HepG2 (cell line): Measurements from ENCODE around the gene GPS1. TPM values are rescaled to one million over a fixed set of nuclear protein-coding genes. Genes with fewer than 3 reads are reported as not detected.
A peak's percentile ranks its signal among the peaks of the same experiment; 100 is the strongest.

Experiments used
- ARNT2 ChIP-seq: sonication (generic); formaldehyde crosslinking; IDR thresholded peaks from 2 replicates; pipeline ENCODE4 v1.8.0; 2022; ENCODE audit warnings: mild to moderate bottlenecking, low read depth, missing genetic modification reagents, moderate library complexity
- DMAP1 ChIP-seq: IDR thresholded peaks from 2 replicates; pipeline ENCODE4 v1.6.1; 2016
- RBFOX2 ChIP-seq: fragments of 200-400 bp; formaldehyde crosslinking; IDR thresholded peaks from 2 replicates; pipeline ENCODE4 v1.6.1; 2017; ENCODE audit warnings: low read depth, mild to moderate bottlenecking, low read length
- RFXANK ChIP-seq: IDR thresholded peaks from 2 replicates; pipeline ENCODE4 v1.6.1; 2016
- SAP130 ChIP-seq: IDR thresholded peaks from 2 replicates; pipeline ENCODE4 v1.6.1; 2016; ENCODE audit warnings: low read depth
- SOX5 ChIP-seq: IDR thresholded peaks from 2 replicates; pipeline ENCODE4 v1.6.1; 2016; ENCODE audit warnings: borderline replicate concordance
- ZNF33B ChIP-seq: sonication (generic); formaldehyde crosslinking; IDR thresholded peaks from 2 replicates; pipeline ENCODE4 v1.5.1; 2020; ENCODE audit warnings: mild to moderate bottlenecking, missing genetic modification reagents
- ZNF558 ChIP-seq: sonication (generic); formaldehyde crosslinking; IDR thresholded peaks from 2 replicates; pipeline ENCODE4 v1.9.0; 2022; ENCODE audit warnings: mild to moderate bottlenecking, missing genetic modification reagents, borderline replicate concordance
- ZNF615 ChIP-seq: sonication (generic); formaldehyde crosslinking; IDR thresholded peaks from 2 replicates; pipeline ENCODE4 v1.5.0; 2020; ENCODE audit warnings: mild to moderate bottlenecking, missing genetic modification reagents, borderline replicate concordance
- ZNF724P ChIP-seq: sonication (generic); formaldehyde crosslinking; IDR thresholded peaks from 2 replicates; pipeline ENCODE4 v1.8.0; 2022; ENCODE audit warnings: missing genetic modification reagents, borderline replicate concordance
- polyA plus RNA-seq, 8 experiments: library from polyadenylated mRNA; depleted of rRNA in 3 of 8; stranded (reverse) in 7 of 8; unstranded in 1 of 8; fragments of >200 nt; fragmentation: Illumina TruSeq in 4 of 8; extraction: Trizol in 4 of 8; gene quantifications; 2 replicates each; pipeline versions ENCODE4 v1.2.1 to v1.2.3, GENCODE V29; 2011 to 2016; ENCODE audit warnings: low read depth in 4 of 8, missing spikeins in 1 of 8, mixed read lengths in 1 of 8; ENCODE audit not compliant: insufficient read depth in 1 of 8
- total RNA-seq, 5 experiments: library from RNA; depleted of rRNA; stranded (reverse); fragments of >200 nt; fragmentation: Illumina TruSeq; extraction: Trizol; gene quantifications; 2 replicates each; pipeline ENCODE4 v1.2.3, GENCODE V29; 2016; ENCODE audit warnings: low read depth in 1 of 5
- TF ChIP-seq, protein P1 (sequence below): sonication (generic); formaldehyde crosslinking; IDR thresholded peaks from 2 replicates; pipeline ENCODE4 v1.8.0; 2022; ENCODE audit warnings: mild to moderate bottlenecking, missing genetic modification reagents; ENCODE audit not compliant: insufficient replicate concordance
- TF ChIP-seq, protein P2 (sequence below): sonication (generic); formaldehyde crosslinking; IDR thresholded peaks from 2 replicates; pipeline ENCODE4 v1.5.0; 2020; ENCODE audit warnings: mild to moderate bottlenecking, missing genetic modification reagents
- TF ChIP-seq, protein P3 (sequence below): IDR thresholded peaks from 2 replicates; pipeline ENCODE4 v1.6.1; 2018; ENCODE audit warnings: missing genetic modification reagents, mild to moderate bottlenecking, missing compliant biosample characterization
- TF ChIP-seq, protein P4 (sequence below): sonication (generic); formaldehyde crosslinking; IDR thresholded peaks from 2 replicates; pipeline ENCODE4 v1.4.0; 2020; ENCODE audit warnings: missing genetic modification reagents, borderline replicate concordance
- TF ChIP-seq, protein P5 (sequence below): sonication (generic); formaldehyde crosslinking; IDR thresholded peaks from 2 replicates; pipeline ENCODE4 v1.5.0; 2020; ENCODE audit warnings: missing genetic modification reagents, mild to moderate bottlenecking, borderline replicate concordance
- TF ChIP-seq, protein P6 (sequence below): IDR thresholded peaks from 2 replicates; pipeline ENCODE4 v1.6.1; 2016; ENCODE audit warnings: missing compliant biosample characterization, missing genetic modification reagents, borderline replicate concordance

The GPS1 gene
- total and polyA plus RNA-seq, 2 of the 13 experiments (the other 11 are each of a cell fraction or from before 2014, with no cell fraction given), result 124 to 128 TPM

DNA sequence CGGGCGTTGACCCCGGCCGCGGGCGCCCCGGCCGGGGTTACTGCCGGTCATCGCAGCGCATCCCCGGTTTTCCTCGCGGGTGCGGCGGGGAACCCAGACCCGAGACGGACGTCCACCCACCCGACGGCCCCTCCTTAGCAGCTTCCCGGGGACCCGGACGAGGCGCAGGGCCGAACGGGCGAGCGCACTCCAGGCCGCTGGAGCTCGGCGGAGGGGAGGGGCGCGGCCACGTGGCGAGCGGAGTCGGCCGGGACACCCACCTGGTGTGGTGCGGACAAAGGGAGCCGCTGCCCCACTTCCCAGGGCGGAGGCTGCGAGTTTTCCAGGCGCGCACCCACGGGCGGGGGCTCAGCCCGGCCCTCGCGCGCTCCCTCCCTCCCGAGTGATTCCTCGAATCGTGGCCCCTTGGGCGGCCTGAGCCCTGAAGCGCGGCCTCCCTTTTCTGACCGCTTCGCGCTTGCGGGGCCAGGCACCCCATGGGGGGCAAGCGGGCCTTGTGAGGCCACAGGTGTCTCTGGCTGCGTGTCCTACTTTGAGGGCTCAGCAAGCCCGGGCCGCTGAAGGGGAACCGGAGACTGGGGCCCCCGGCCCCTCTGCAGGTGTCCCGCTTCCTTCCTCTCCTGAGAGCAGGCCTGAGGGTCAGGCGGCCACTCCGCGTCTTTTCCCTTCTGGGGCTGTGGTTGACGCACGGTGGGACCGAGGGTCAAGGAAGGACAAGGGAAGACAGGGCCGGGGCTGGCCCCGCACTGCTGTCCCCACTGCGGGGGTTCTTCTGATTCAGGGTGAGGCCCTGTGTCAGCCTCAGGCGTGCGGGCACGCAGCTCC, 47.5 kb downstream of the GPS1 start (continued):
- TF ChIP-seq, protein P1, sequence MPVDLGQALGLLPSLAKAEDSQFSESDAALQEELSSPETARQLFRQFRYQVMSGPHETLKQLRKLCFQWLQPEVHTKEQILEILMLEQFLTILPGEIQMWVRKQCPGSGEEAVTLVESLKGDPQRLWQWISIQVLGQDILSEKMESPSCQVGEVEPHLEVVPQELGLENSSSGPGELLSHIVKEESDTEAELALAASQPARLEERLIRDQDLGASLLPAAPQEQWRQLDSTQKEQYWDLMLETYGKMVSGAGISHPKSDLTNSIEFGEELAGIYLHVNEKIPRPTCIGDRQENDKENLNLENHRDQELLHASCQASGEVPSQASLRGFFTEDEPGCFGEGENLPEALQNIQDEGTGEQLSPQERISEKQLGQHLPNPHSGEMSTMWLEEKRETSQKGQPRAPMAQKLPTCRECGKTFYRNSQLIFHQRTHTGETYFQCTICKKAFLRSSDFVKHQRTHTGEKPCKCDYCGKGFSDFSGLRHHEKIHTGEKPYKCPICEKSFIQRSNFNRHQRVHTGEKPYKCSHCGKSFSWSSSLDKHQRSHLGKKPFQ (CRISPR knock-in tag), result no peak
- peak; percentile 5; the same call in 1 of the 2 replicates for TF ChIP-seq ZNF724P (CRISPR knock-in tag)
- TF ChIP-seq SOX5 (CRISPR knock-in tag), result no peak
- TF ChIP-seq, protein P2, sequence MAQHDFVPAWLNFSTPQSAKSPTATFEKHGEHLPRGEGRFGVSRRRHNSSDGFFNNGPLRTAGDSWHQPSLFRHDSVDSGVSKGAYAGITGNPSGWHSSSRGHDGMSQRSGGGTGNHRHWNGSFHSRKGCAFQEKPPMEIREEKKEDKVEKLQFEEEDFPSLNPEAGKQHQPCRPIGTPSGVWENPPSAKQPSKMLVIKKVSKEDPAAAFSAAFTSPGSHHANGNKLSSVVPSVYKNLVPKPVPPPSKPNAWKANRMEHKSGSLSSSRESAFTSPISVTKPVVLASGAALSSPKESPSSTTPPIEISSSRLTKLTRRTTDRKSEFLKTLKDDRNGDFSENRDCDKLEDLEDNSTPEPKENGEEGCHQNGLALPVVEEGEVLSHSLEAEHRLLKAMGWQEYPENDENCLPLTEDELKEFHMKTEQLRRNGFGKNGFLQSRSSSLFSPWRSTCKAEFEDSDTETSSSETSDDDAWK (CRISPR knock-in tag), result no peak
- no peak for TF ChIP-seq ARNT2 (CRISPR knock-in tag)
- TF ChIP-seq, protein P3, sequence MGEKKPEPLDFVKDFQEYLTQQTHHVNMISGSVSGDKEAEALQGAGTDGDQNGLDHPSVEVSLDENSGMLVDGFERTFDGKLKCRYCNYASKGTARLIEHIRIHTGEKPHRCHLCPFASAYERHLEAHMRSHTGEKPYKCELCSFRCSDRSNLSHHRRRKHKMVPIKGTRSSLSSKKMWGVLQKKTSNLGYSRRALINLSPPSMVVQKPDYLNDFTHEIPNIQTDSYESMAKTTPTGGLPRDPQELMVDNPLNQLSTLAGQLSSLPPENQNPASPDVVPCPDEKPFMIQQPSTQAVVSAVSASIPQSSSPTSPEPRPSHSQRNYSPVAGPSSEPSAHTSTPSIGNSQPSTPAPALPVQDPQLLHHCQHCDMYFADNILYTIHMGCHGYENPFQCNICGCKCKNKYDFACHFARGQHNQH (CRISPR knock-in tag), result no peak; the same call in 1 of the 2 replicates
- TF ChIP-seq, protein P4, sequence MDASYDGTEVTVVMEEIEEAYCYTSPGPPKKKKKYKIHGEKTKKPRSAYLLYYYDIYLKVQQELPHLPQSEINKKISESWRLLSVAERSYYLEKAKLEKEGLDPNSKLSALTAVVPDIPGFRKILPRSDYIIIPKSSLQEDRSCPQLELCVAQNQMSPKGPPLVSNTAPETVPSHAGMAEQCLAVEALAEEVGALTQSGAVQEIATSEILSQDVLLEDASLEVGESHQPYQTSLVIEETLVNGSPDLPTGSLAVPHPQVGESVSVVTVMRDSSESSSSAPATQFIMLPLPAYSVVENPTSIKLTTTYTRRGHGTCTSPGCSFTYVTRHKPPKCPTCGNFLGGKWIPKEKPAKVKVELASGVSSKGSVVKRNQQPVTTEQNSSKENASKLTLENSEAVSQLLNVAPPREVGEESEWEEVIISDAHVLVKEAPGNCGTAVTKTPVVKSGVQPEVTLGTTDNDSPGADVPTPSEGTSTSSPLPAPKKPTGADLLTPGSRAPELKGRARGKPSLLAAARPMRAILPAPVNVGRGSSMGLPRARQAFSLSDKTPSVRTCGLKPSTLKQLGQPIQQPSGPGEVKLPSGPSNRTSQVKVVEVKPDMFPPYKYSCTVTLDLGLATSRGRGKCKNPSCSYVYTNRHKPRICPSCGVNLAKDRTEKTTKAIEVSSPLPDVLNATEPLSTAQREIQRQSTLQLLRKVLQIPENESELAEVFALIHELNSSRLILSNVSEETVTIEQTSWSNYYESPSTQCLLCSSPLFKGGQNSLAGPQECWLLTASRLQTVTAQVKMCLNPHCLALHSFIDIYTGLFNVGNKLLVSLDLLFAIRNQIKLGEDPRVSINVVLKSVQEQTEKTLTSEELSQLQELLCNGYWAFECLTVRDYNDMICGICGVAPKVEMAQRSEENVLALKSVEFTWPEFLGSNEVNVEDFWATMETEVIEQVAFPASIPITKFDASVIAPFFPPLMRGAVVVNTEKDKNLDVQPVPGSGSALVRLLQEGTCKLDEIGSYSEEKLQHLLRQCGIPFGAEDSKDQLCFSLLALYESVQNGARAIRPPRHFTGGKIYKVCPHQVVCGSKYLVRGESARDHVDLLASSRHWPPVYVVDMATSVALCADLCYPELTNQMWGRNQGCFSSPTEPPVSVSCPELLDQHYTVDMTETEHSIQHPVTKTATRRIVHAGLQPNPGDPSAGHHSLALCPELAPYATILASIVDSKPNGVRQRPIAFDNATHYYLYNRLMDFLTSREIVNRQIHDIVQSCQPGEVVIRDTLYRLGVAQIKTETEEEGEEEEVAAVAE (CRISPR knock-in tag), result no peak
- TF ChIP-seq DMAP1, result peak; percentile 65
- peak; percentile 32; the same call in 1 of the 2 replicates for TF ChIP-seq SAP130 (CRISPR knock-in tag)
- TF ChIP-seq, protein P5, sequence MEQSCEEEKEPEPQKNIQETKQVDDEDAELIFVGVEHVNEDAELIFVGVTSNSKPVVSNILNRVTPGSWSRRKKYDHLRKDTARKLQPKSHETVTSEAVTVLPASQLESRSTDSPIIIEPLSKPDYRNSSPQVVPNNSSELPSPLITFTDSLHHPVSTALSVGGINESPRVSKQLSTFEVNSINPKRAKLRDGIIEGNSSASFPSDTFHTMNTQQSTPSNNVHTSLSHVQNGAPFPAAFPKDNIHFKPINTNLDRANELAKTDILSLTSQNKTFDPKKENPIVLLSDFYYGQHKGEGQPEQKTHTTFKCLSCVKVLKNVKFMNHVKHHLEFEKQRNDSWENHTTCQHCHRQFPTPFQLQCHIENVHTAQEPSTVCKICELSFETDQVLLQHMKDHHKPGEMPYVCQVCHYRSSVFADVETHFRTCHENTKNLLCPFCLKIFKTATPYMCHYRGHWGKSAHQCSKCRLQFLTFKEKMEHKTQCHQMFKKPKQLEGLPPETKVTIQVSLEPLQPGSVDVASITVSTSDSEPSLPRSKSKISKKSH (CRISPR knock-in tag), result peak; percentile 74; the same call in 1 of the 2 replicates
- TF ChIP-seq RFXANK (CRISPR knock-in tag), result no peak
- TF ChIP-seq ZNF615 (CRISPR knock-in tag), result no peak
- no peak for TF ChIP-seq ZNF558 (CRISPR knock-in tag)
- TF ChIP-seq, protein P6, sequence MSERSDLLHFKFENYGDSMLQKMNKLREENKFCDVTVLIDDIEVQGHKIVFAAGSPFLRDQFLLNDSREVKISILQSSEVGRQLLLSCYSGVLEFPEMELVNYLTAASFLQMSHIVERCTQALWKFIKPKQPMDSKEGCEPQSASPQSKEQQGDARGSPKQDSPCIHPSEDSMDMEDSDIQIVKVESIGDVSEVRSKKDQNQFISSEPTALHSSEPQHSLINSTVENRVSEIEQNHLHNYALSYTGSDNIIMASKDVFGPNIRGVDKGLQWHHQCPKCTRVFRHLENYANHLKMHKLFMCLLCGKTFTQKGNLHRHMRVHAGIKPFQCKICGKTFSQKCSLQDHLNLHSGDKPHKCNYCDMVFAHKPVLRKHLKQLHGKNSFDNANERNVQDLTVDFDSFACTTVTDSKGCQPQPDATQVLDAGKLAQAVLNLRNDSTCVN (CRISPR knock-in tag), result no peak
- TF ChIP-seq RBFOX2, result peak; percentile 85
- no peak for TF ChIP-seq ZNF33B (CRISPR knock-in tag)
